Calu3 (cell line): ENCODE measurements around the gene LYPD5. TPM values are rescaled to one million over a fixed set of nuclear protein-coding genes. Genes with fewer than 3 reads are reported as not detected.
A peak's percentile ranks its signal among the peaks of the same experiment; 100 is the strongest.

Experiments
- BruUV-seq: library from RNA; stranded (reverse); fragments of 400-500 nt; replicated peaks from 2 replicates; lab custom pipeline; 2021; lab: Mats Ljungman, UMichigan
- CTCF ChIA-PET: fragments of 300-600 bp; sonication (Branson Sonifier 250); formaldehyde crosslinking; loops from one replicate; lab custom pipeline; 2022; ENCODE audit warnings: antibody characterized with exemption; lab: Charles Lee
- DNase-seq: peaks from one replicate; pipeline ENCODE4 v3.0.0; 2022
- H3K27ac Mint-ChIP-seq: one replicate; pipeline ENCODE4 v1.8.0; 2022; ENCODE audit warnings: mixed read lengths; ENCODE audit not compliant: unreplicated experiment
- H3K27me3 Mint-ChIP-seq: one replicate; pipeline ENCODE4 v1.8.0; 2022; ENCODE audit warnings: mixed read lengths; ENCODE audit not compliant: unreplicated experiment
- H3K36me3 Mint-ChIP-seq: one replicate; pipeline ENCODE4 v1.8.0; 2022; ENCODE audit warnings: mild to moderate bottlenecking, moderate library complexity, mixed read lengths; ENCODE audit not compliant: insufficient read depth, unreplicated experiment
- H3K4me1 Mint-ChIP-seq: one replicate; pipeline ENCODE4 v1.8.0; 2022; ENCODE audit warnings: mild to moderate bottlenecking, low read depth, mixed read lengths; ENCODE audit not compliant: unreplicated experiment
- H3K4me3 Mint-ChIP-seq: one replicate; pipeline ENCODE4 v1.8.0; 2022; ENCODE audit warnings: mild to moderate bottlenecking, low read depth, moderate library complexity, mixed read lengths; ENCODE audit not compliant: unreplicated experiment
- H3K9me3 Mint-ChIP-seq: one replicate; pipeline ENCODE4 v1.8.0; 2022; ENCODE audit warnings: low read depth, mixed read lengths; ENCODE audit not compliant: unreplicated experiment
- CTCF ChIP-seq: fragments of 200-600 bp; IDR thresholded peaks from one replicate; pipeline ENCODE4 v1.8.0; 2022; ENCODE audit warnings: antibody characterized with exemption; ENCODE audit not compliant: unreplicated experiment
- intact Hi-C: fragments of 100-400 bp; cut with micrococcal nuclease; formaldehyde crosslinking; loops from one replicate; pipeline ENCODE4 v1.10.0; 2022; ENCODE audit not compliant: unreplicated experiment
- total RNA-seq: library from RNA; stranded (reverse); gene quantifications from 2 replicates; pipeline ENCODE4 v1.2.3, GENCODE V29; 2022

The LYPD5 gene
- total RNA-seq, 1 experiment from 2014 or later: 5.0 TPM

- Mint-ChIP-seq H3K27me3 (no peaks in the 10 kb centered on the region), H3K4me3 (no peak overlapping the region), H3K36me3 (peaks cover 21% of the 10 kb centered on the region), H3K4me1 (peaks cover 45% of the 10 kb centered on the region), H3K9me3 (peaks cover 2% of the 10 kb centered on the region), H3K27ac (no peak overlapping the region)
- intact Hi-C loops: no loop called here
- CTCF ChIA-PET: no interaction called here
- DNase-seq: no peak
- BruUV-seq: no TSS peak
- no peak for TF ChIP-seq CTCF
Measured at GRCh38 chr19:43786665-43787064, 15.6 kb downstream of the LYPD5 start.

- Mint-ChIP-seq H3K27ac (peak overlapping the region; percentile 61), H3K4me3 (peak overlapping the region; percentile 10), H3K27me3 (no peaks in the 10 kb centered on the region), H3K4me1 (peaks cover 55% of the 10 kb centered on the region), H3K9me3 (peaks cover 2% of the 10 kb centered on the region), H3K36me3 (peaks cover 35% of the 10 kb centered on the region)
- CTCF ChIA-PET: interaction anchor here (0.5 to 2.0 kb wide), 8 partner anchors 19 to 1167 kb away, joined by 3 to 23 read pairs (median 5); no protein-coding TSS in a partner anchor
- DNase-seq: peak; percentile 81
- peak; percentile 97 for TF ChIP-seq CTCF
- no TSS peak for BruUV-seq
- intact Hi-C loops: loop anchor here (1.0 to 2.0 kb wide), 3 partner anchors 18 to 40 kb away; no protein-coding TSS in a partner anchor
Measured at GRCh38 chr19:43784981-43785808, 17.1 kb downstream of the LYPD5 start.

GRCh38 chr19:43784241-43784980, 17.8 kb downstream of the LYPD5 start:
- intact Hi-C loops: loop anchor here (2.0 kb wide), 2 partner anchors 18 to 26 kb away; no protein-coding TSS in a partner anchor
- Mint-ChIP-seq H3K27me3 (no peaks in the 10 kb centered on the region), H3K27ac (peak overlapping the region; percentile 61), H3K36me3 (peaks cover 43% of the 10 kb centered on the region), H3K4me3 (peak overlapping the region; percentile 10), H3K9me3 (peaks cover 2% of the 10 kb centered on the region), H3K4me1 (peaks cover 60% of the 10 kb centered on the region)
- CTCF ChIA-PET: interaction anchor here (0.6 to 2.0 kb wide), 7 partner anchors 19 to 1166 kb away, joined by 3 to 23 read pairs (median 6); no protein-coding TSS in a partner anchor
- BruUV-seq: no TSS peak
- no peak for TF ChIP-seq CTCF
- peak; percentile 93 for DNase-seq

- intact Hi-C loops: loop anchor here (2.0 kb wide), 2 partner anchors 17 to 27 kb away; no protein-coding TSS in a partner anchor
- H3K27ac Mint-ChIP-seq: peak overlapping the region; percentile 61
Measured at GRCh38 chr19:43783636-43784035, 18.6 kb downstream of the LYPD5 start.

More at GRCh38 chr19:43783636-43784035, 18.6 kb downstream of the LYPD5 start:
- TF ChIP-seq CTCF: no peak
- DNase-seq: no peak
- Mint-ChIP-seq H3K4me3 (peak overlapping the region; percentile 10), H3K9me3 (peaks cover 2% of the 10 kb centered on the region), H3K27me3 (no peaks in the 10 kb centered on the region), H3K36me3 (peaks cover 51% of the 10 kb centered on the region), H3K4me1 (peaks cover 68% of the 10 kb centered on the region)
- CTCF ChIA-PET: interaction anchor here (2.0 kb wide), 1 partner anchor 18 kb away, joined by 23 read pairs; no protein-coding TSS in a partner anchor
- BruUV-seq: no TSS peak
